SK-N-SH (cell line): Measurements from ENCODE around the gene GTF3A. TPM values are rescaled to one million over a fixed set of nuclear protein-coding genes. Genes with fewer than 3 reads are reported as not detected.
A peak's percentile ranks its signal among the peaks of the same experiment; 100 is the strongest.

Experiments
- CTCF ChIA-PET: fragments of 300-600, 350-600 bp; formaldehyde crosslinking; extraction: SDS; loops from one replicate; lab custom pipeline; 2021; lab: Yijun Ruan, JAX
- POLR2A ChIA-PET: fragments of 350-600 bp; sonication (Branson Sonifier 250); formaldehyde crosslinking; extraction: SDS; loops from one replicate; lab custom pipeline; 2020; ENCODE audit warnings: antibody characterized with exemption, inconsistent platforms; lab: Yijun Ruan, JAX
- DNase-seq: peaks from one replicate; pipeline ENCODE4 v3.0.0; 2012
- H2AFZ ChIP-seq: fragments of 200-600 bp; sonication (generic); 2 replicates; pipeline ENCODE4 v1.8.1; 2016; ENCODE audit warnings: antibody characterized with exemption, mild to moderate bottlenecking, low read depth
- H3F3A ChIP-seq: fragments of 200-600 bp; sonication (generic); replicated peaks from 2 replicates; pipeline ENCODE3; 2016; ENCODE audit warnings: antibody characterized with exemption, mild to moderate bottlenecking; ENCODE audit not compliant: insufficient read depth
- H3K27ac ChIP-seq, 2 experiments: fragments of 200-500 bp in 1 of 2; fragments of 200-600 bp in 1 of 2; sonication (Bioruptor generic) in 1 of 2; sonication (generic), shearing (Covaris generic) in 1 of 2; 2 replicates each; pipeline versions ENCODE4 v1.5.1 to v1.6.1; 2014 to 2016; ENCODE audit warnings: low read depth in 2 of 2, inconsistent platforms in 1 of 2, low read length in 1 of 2, mild to moderate bottlenecking in 1 of 2, mixed read lengths in 1 of 2
- H3K27me3 ChIP-seq: fragments of 200-600 bp; sonication (generic), shearing (Covaris generic); 2 replicates; pipeline ENCODE4 v1.6.1; 2016; ENCODE audit warnings: mixed run types; ENCODE audit not compliant: insufficient read depth
- H3K36me3 ChIP-seq, 2 experiments: fragments of 200-500 bp in 1 of 2; fragments of 200-600 bp in 1 of 2; sonication (Bioruptor generic) in 1 of 2; sonication (generic) in 1 of 2; replicated peaks in 1 of 2; 2 replicates each; pipeline versions ENCODE3 to v1.5.1; 2014 to 2016; ENCODE audit warnings: low read length in 1 of 2, mild to moderate bottlenecking in 1 of 2; ENCODE audit not compliant: insufficient read depth in 2 of 2, control insufficient read depth in 1 of 2
- H3K4me1 ChIP-seq, 2 experiments: fragments of 200-500 bp in 1 of 2; fragments of 200-600 bp in 1 of 2; sonication (Bioruptor generic) in 1 of 2; sonication (generic), shearing (Covaris generic) in 1 of 2; 2 replicates each; pipeline versions ENCODE4 v1.5.1 to v1.6.1; 2014 to 2016; ENCODE audit warnings: low read depth in 1 of 2, low read length in 1 of 2, mixed run types in 1 of 2; ENCODE audit not compliant: insufficient read depth in 2 of 2, control insufficient read depth in 1 of 2
- H3K4me2 ChIP-seq: fragments of 200-600 bp; sonication (generic), shearing (Covaris generic); 2 replicates; pipeline ENCODE4 v1.6.1; 2017; ENCODE audit warnings: mixed run types
- H3K4me3 ChIP-seq, 2 experiments: fragments of 200-500 bp in 1 of 2; fragments of 200-600 bp in 1 of 2; sonication (Bioruptor generic) in 1 of 2; sonication (generic), shearing (Covaris generic) in 1 of 2; 2 replicates each; pipeline versions ENCODE4 v1.5.1 to v1.8.1; 2014 to 2016; ENCODE audit warnings: low read depth in 2 of 2, inconsistent platforms in 1 of 2, low read length in 1 of 2, mild to moderate bottlenecking in 1 of 2, mixed read lengths in 1 of 2, moderate library complexity in 1 of 2
- H3K79me2 ChIP-seq: fragments of 200-600 bp; sonication (generic); 2 replicates; pipeline ENCODE4 v1.8.1; 2017; ENCODE audit warnings: mild to moderate bottlenecking; ENCODE audit not compliant: insufficient read depth
- H3K9ac ChIP-seq: fragments of 200-600 bp; sonication (generic); 2 replicates; pipeline ENCODE4 v1.6.1; 2017; ENCODE audit warnings: mixed run types
- H3K9me2 ChIP-seq: fragments of 200-600 bp; sonication (generic); 2 replicates; pipeline ENCODE4 v1.6.1; 2017; ENCODE audit warnings: mixed run types
- H3K9me3 ChIP-seq: fragments of 200-600 bp; sonication (generic); 2 replicates; pipeline ENCODE4 v1.6.1; 2017; ENCODE audit warnings: mixed run types, mild to moderate bottlenecking, moderate library complexity
- H4K20me1 ChIP-seq: fragments of 200-600 bp; sonication (generic); 2 replicates; pipeline ENCODE4 v1.6.1; 2017; ENCODE audit warnings: mild to moderate bottlenecking, mixed run types; ENCODE audit not compliant: insufficient read depth
- CHD2 ChIP-seq: fragments of 150-350 bp; IDR thresholded peaks from 2 replicates; pipeline ENCODE4 v1.6.1; 2018; ENCODE audit warnings: low read length; ENCODE audit not compliant: partially characterized antibody
- CTCF ChIP-seq: fragments of 200-600 bp; sonication (generic); IDR thresholded peaks from 2 replicates; pipeline ENCODE4 v1.6.1; 2017; ENCODE audit warnings: antibody characterized with exemption, mild to moderate bottlenecking, moderate library complexity
- FOXJ3 ChIP-seq: sonication (generic); formaldehyde crosslinking; IDR thresholded peaks from 2 replicates; pipeline ENCODE4 v1.5.1; 2020; ENCODE audit warnings: mild to moderate bottlenecking, missing genetic modification reagents
- FOXM1 ChIP-seq: IDR thresholded peaks from 2 replicates; pipeline ENCODE4 v1.4.0; 2012; ENCODE audit warnings: low read depth, mild to moderate bottlenecking
- GATA2 ChIP-seq: sonication (generic); formaldehyde crosslinking; IDR thresholded peaks from 2 replicates; pipeline ENCODE4 v1.5.0; 2020; ENCODE audit warnings: mild to moderate bottlenecking, missing genetic modification reagents
- MEF2A ChIP-seq: IDR thresholded peaks from 2 replicates; pipeline ENCODE4 v1.4.0; 2012; ENCODE audit warnings: low read depth, borderline replicate concordance
- NFIC ChIP-seq: IDR thresholded peaks from 2 replicates; pipeline ENCODE4 v1.4.0; 2012; ENCODE audit warnings: borderline replicate concordance
- NRF1 ChIP-seq: IDR thresholded peaks from 2 replicates; pipeline ENCODE4 v1.6.1; 2012; ENCODE audit warnings: low read depth, mild to moderate bottlenecking, low read length
- RAD21 ChIP-seq: IDR thresholded peaks from 2 replicates; pipeline ENCODE4 v1.6.1; 2012; ENCODE audit warnings: mild to moderate bottlenecking, low read length
- SIN3A ChIP-seq: IDR thresholded peaks from 2 replicates; pipeline ENCODE4 v1.6.1; 2012; ENCODE audit warnings: low read depth, mild to moderate bottlenecking, low read length, moderate library complexity, borderline replicate concordance
- SMC3 ChIP-seq: IDR thresholded peaks from 2 replicates; pipeline ENCODE4 v1.6.1; 2012; ENCODE audit warnings: low read depth, low read length, improper control_type of control experiment
- TEAD4 ChIP-seq: IDR thresholded peaks from 2 replicates; pipeline ENCODE4 v1.4.0; 2012; ENCODE audit warnings: mild to moderate bottlenecking, borderline replicate concordance; ENCODE audit not compliant: insufficient read depth
- ZBTB33 ChIP-seq: IDR thresholded peaks from 2 replicates; pipeline ENCODE4 v1.4.0; 2012; ENCODE audit warnings: low read depth, borderline replicate concordance
- WGBS: methylation state at CpG from one replicate; pipeline ENCODE4 v1.1.6; 2017; ENCODE audit warnings: low lambda C conversion rate; 5-methylcytosine and 5-hydroxymethylcytosine counted together
- polyA plus RNA-seq, 3 experiments: library from polyadenylated mRNA; depleted of rRNA; stranded (reverse); fragments of >200 nt; gene quantifications; 2 replicates each; pipeline ENCODE4 v1.2.3, GENCODE V29; 2012
- TF ChIP-seq, protein P1 (sequence below): fragments of 150-350 bp; IDR thresholded peaks from 2 replicates; pipeline ENCODE4 v1.6.1; 2017; ENCODE audit warnings: antibody characterized with exemption, low read length, low read depth, borderline replicate concordance
- TF ChIP-seq, protein P2 (sequence below): IDR thresholded peaks from 2 replicates; pipeline ENCODE4 v1.4.0; 2012; ENCODE audit warnings: low read depth
- TF ChIP-seq, protein P3 (sequence below): fragments of 150-350 bp; IDR thresholded peaks from 2 replicates; pipeline ENCODE4 v1.6.1; 2016; ENCODE audit warnings: mild to moderate bottlenecking, low read depth, low read length
- TF ChIP-seq, protein P4 (sequence below): IDR thresholded peaks from 2 replicates; pipeline ENCODE4; 2012

The GTF3A gene
- polyA plus RNA-seq, 1 of the 3 experiments (the other 2 are of a cell fraction), result 75.4 TPM

GRCh38 chr13:27481766-27482165, 57.3 kb downstream of the GTF3A start:
- Histone ChIP-seq H2AFZ (no peak overlapping the region), H3K4me2 (no peak overlapping the region), H3K4me3 (peak overlapping the region in 1 of 2 experiments; percentile 25; a peak in 2 of 4 replicates), H3K79me2 (no peaks in the 10 kb centered on the region), H3K36me3 (no peaks in the 10 kb centered on the region), H4K20me1 (no peaks in the 10 kb centered on the region), H3K27ac (no peak overlapping the region), H3K27me3 (peaks cover 57% of the 10 kb centered on the region), H3K4me1 (no peaks in the 10 kb centered on the region), H3K9ac (no peak overlapping the region), H3K9me3 (no peaks in the 10 kb centered on the region), H3K9me2 (no peaks in the 10 kb centered on the region), H3F3A (no peaks in the 10 kb centered on the region)
- TF ChIP-seq NFIC (no peak), ZBTB33 (no peak), CTCF (peak; percentile 54), SMC3 (peak; percentile 28), CHD2 (no peak), SIN3A (no peak), RAD21 (peak; percentile 47; the same call in 1 of the 2 replicates)
- TF ChIP-seq, protein P1, sequence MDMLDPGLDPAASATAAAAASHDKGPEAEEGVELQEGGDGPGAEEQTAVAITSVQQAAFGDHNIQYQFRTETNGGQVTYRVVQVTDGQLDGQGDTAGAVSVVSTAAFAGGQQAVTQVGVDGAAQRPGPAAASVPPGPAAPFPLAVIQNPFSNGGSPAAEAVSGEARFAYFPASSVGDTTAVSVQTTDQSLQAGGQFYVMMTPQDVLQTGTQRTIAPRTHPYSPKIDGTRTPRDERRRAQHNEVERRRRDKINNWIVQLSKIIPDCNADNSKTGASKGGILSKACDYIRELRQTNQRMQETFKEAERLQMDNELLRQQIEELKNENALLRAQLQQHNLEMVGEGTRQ, result no peak
- TF ChIP-seq, protein P2, sequence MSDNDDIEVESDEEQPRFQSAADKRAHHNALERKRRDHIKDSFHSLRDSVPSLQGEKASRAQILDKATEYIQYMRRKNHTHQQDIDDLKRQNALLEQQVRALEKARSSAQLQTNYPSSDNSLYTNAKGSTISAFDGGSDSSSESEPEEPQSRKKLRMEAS, result no peak
- TF ChIP-seq, protein P3, sequence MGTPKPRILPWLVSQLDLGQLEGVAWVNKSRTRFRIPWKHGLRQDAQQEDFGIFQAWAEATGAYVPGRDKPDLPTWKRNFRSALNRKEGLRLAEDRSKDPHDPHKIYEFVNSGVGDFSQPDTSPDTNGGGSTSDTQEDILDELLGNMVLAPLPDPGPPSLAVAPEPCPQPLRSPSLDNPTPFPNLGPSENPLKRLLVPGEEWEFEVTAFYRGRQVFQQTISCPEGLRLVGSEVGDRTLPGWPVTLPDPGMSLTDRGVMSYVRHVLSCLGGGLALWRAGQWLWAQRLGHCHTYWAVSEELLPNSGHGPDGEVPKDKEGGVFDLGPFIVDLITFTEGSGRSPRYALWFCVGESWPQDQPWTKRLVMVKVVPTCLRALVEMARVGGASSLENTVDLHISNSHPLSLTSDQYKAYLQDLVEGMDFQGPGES, result no peak
- DNase-seq, result peak; percentile 65
- POLR2A ChIA-PET, result no interaction called here
- WGBS, result 14% methylated on average over 8 of the region's 11 CpGs
- CTCF ChIA-PET, result interaction anchor here (1.4 to 5.6 kb wide), 2 partner anchors 26 to 344 kb away, joined by 3 to 25 read pairs; no protein-coding TSS in a partner anchor

DNA sequence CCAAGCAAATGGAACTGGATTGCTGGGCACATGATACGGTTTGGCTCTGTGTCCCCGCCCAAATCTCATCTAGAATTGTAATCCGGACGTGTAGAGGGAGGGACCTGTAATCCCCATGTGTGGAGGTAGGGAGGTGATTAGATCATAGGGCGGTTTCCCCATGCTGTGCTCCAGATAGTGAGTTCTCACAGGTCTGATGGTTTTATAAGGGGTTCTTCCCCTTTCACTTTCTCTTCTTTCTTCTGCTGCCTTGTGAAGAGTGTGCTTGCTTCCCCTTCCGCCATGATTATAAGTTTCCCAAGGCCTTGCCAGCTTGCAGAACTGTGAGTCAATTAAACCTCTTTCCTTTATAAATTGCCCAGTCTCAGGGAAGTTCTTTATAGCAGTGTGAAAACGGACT, 58.6 kb downstream of the GTF3A start:
- H3K9me3 ChIP-seq, result no peaks in the 10 kb centered on the region
- 0 out of 4 replicates have a peak overlapping the region, but pooled peaks of 1 of the 2 experiments have one; percentile 24 for H3K4me3 ChIP-seq
- CTCF ChIA-PET, result interaction anchor here (0.8 to 5.6 kb wide), 3 partner anchors 108 to 343 kb away, joined by 3 to 25 read pairs (median 5); no protein-coding TSS in a partner anchor
- POLR2A ChIA-PET, result no interaction called here
- no peak overlapping the region for H2AFZ ChIP-seq
- H3K36me3 ChIP-seq, result no peaks in the 10 kb centered on the region
- no peak overlapping the region for H3K9ac ChIP-seq
- H3K9me2 ChIP-seq, result no peaks in the 10 kb centered on the region
- H3K27ac ChIP-seq, result no peak overlapping the region
- H3K4me1 ChIP-seq, result no peaks in the 10 kb centered on the region
- H3K79me2 ChIP-seq, result no peaks in the 10 kb centered on the region
- peaks cover 58% of the 10 kb centered on the region for H3K27me3 ChIP-seq
- DNase-seq, result no peak
- H3K4me2 ChIP-seq, result no peak overlapping the region
- no peaks in the 10 kb centered on the region for H4K20me1 ChIP-seq
- WGBS, result 15% methylated on average over 7 of the region's 7 CpGs
- H3F3A ChIP-seq, result no peaks in the 10 kb centered on the region
- TF ChIP-seq TEAD4 (no peak), NRF1 (no peak), GATA2 (no peak), CHD2 (no peak), FOXJ3 (CRISPR knock-in tag) (no peak), FOXM1 (no peak), MEF2A (no peak)
- TF ChIP-seq, protein P3, result no peak
- TF ChIP-seq, protein P4, sequence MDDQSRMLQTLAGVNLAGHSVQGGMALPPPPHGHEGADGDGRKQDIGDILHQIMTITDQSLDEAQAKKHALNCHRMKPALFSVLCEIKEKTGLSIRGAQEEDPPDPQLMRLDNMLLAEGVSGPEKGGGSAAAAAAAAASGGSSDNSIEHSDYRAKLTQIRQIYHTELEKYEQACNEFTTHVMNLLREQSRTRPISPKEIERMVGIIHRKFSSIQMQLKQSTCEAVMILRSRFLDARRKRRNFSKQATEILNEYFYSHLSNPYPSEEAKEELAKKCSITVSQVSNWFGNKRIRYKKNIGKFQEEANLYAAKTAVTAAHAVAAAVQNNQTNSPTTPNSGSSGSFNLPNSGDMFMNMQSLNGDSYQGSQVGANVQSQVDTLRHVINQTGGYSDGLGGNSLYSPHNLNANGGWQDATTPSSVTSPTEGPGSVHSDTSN, result no peak
